GM18868 (cell line): Measurements from ENCODE around the gene NUF2.
A peak's percentile ranks its signal among the peaks of the same experiment; 100 is the strongest.
"Not testable (repeated sequence)": the region's sequence is repeated elsewhere in the genome, so short reads cannot be mapped to it uniquely, and the experiment has no call there.

ENCODE experiments used
- ATAC-seq: cut with Tn5 transposase; IDR thresholded peaks from one replicate; pipeline ENCODE4 v1.9.1; 2021; ENCODE audit warnings: mild to moderate bottlenecking, moderate library complexity; ENCODE audit not compliant: unreplicated experiment

Gene NUF2

DNA sequence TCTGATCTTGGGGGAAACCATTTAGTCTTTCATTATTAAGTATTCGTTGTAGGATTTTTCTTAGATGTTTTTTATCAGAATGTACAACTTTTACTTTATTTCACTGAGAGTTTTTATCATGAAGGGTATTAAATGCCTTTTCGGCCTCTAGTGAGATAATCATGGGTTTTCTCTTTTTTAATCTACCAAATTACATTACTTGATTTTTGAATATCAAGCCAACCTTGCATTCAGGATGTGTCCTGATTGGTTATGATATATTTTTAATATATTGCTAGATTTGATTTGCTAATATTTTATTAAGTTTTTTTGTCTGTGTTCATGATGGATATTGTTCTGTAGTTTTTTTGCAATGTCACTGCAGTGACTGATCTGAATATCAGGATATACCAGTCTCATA, 9.4 kb downstream of the NUF2 start:
- ATAC-seq = no peak

- no peak for ATAC-seq
Measured at GRCh38 chr1:163335216-163335615, 13.5 kb downstream of the NUF2 start.

DNA sequence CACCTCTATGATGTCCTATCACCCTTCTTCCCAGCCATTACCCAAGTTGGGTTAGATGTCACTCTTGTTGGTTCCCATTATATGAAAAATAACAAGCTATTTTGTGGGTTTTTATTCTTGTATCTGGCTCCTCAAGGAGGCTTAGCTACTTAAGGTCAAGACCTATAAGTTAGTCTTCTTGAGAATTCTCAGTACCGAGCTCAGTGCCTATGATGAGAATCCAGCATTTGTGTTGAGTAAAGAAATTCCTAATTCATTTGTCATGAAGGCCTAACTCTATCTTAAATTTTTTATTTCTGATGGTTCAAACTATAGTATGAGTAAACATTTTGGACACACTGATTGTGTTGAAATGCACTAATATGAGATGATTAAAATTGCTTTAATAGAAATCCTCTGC, 15.9 kb downstream of the NUF2 start:
- ATAC-seq = no peak

- ATAC-seq = no peak
Measured at GRCh38 chr1:163346326-163346870, 24.6 kb downstream of the NUF2 start.

- ATAC-seq = no peak
Measured at GRCh38 chr1:163347106-163347505, 25.4 kb downstream of the NUF2 start.

DNA sequence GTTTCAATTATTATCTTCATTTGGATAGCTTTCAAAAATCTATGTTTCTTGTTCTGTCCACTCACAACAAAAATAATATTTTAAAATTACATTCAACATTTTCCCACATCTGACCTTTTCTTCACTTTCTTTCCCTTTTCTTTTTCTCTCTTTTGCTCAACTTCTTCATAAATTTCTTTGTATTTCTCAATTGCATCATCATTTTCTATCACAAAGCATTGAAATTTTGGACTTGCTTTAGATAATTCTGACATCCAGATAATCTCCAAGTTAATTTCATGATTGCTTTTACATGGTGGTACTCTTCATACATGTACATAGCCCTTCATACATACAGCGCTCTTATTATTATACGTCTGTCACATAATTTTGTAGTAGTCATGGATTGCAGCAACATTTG, 30.2 kb downstream of the NUF2 start:
- ATAC-seq = no peak

DNA sequence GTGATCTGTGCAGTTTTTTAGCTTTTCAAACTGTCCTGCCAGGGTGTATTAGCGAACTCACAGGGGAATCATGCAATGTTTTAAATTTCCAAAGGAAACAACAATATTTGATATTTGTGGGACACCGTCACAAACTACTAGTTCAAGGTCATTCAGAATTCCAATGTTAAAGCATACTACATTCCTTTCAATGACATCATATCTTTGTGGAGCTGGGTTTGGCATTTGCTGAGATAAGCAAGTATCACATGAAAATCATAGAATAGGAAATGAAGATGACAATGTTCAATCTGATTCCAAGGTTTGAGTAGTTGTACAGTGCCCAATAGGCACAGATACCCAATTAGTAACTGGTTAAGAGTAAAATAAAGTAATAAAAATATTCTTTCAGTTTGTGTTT, 35.6 kb downstream of the NUF2 start:
- ATAC-seq = no peak

DNA sequence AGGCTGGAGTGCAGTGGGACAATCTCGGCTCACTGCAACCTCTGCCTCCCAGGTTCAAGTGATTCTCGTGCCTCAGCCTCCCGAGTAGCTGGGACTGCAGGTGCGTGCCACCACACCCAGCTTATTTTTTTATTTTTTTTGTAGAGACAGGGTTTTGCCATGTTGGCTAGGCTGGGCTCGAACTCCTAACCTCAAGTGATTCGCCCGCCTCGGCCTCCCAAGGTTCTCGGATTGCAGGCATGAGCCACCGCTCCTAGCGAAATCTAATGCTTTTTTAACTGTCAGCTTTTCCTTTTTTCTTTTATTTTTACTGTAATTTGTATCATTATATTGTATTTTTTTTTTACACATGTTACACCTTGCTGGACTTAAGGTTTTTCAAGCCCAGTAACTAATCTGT, 36.4 kb downstream of the NUF2 start:
- ATAC-seq = not testable (repeated sequence)

DNA sequence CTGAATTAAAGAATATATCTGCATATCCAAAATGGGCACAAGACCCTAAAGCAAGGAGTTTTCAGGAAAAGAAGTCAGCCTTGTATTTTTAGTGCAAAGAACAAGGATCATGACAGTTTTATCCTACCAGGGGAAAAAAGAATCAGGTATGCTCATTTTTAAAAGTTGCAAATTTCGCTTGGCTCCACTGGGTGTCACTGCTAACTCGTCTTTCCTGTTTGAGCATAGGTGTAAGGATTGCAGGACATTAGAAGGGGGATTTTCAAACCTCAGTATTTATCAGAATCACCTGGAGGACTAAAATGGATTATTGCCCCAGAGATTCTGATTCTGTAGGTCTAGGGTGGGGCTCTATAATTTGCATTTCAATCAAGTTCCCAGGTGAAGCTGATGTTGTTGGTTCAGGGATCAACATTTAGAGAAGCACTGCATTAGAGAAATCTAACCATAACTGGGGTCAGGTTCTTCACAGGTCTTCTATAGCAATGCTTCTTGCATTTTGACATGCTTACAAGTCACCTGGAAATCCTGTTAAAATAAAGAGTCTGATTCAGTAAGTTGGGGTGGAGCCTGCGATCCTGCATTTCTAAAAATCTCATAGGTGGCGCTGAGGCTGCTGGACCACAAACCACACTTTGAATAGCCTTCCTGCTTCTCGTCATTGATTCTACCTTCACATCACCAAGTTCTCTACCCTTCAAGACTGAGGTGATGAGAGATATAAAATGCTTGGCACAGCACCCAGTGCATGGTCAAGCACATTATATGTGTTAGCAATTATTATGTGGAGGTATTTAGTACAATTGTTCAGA, 39.6 kb downstream of the NUF2 start:
- ATAC-seq = peak; percentile 64

- no peak for ATAC-seq
Measured at GRCh38 chr1:163365186-163365585, 43.4 kb downstream of the NUF2 start.

- ATAC-seq = no peak
Measured at GRCh38 chr1:163366555-163366954, 44.8 kb downstream of the NUF2 start.

GRCh38 chr1:163367721-163368120, 46.0 kb downstream of the NUF2 start:
- ATAC-seq = no peak

DNA sequence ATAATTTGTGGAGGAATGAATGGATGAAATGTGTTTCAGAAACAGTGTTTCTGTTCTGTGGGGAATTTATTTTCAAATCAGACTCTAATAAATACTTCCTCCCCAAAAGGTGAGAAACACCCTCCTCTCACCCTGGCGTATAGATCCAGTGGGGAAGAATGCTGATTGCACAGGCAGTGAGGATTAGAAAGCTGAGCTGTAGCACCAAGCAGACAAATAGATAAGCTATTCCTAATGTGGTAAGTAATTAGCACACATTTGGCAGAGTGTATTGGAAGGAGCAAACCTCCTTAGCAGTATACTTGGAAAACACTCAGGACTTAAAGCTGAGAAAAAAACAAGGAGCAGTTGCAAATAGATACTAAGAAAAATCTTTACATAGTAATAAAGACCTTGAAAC, 50.8 kb downstream of the NUF2 start:
- no peak for ATAC-seq

GRCh38 chr1:163378554-163378953, 56.8 kb downstream of the NUF2 start:
- no peak for ATAC-seq

DNA sequence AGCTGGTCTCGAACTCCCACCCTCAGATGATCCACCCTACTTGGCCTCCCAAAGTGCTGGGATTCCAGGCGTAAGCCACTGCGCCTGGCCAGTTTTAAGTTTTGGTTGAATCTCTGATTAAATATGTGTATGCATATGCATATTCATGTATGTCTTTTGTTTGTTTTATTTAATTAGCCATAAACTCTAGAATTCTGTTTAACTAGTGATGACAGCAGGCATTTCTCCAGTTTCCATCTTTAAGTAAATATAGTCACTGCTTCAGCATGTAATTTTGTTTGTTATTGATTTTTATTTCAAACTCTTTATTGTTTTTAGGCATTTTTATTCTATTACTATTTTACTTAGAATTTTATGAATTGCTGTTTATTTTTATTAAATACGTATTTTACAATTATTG, 58.0 kb downstream of the NUF2 start:
- ATAC-seq = no peak

DNA sequence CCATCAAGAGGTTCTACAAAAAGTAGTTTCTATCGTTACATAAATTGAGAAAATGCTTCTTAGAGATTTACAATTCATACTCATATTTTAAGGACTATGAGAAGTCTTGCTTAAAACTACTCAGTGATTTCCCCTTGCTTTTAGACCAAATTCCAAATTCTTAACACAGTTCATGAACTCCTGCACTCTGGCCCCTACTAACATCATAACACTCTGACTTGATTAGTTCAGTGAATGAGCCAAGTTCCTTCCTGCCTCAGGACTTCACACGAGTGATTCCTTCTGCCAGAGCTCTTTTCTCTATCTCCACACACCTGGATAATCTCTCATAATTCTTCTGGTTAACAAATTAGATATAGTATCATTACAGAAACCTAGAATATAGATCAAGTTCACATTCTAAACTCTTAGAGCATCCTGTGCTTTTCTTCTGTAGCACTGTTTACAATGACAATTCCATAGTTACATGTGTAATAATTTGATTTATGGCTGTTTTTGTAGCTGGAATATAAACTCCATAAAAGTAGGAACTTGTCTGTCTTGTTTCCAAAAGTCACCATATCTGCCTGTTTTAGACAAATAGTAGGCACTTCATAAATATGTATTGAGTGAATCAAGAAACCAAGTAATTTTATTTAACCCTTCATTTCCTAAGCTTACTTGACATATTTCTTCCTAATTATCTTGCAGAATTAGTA, 59.9 kb downstream of the NUF2 start:
- no peak for ATAC-seq

GRCh38 chr1:163382395-163382794, 60.6 kb downstream of the NUF2 start:
- no peak for ATAC-seq

- ATAC-seq = no peak
Measured at GRCh38 chr1:163387146-163387545, 65.4 kb downstream of the NUF2 start.

DNA sequence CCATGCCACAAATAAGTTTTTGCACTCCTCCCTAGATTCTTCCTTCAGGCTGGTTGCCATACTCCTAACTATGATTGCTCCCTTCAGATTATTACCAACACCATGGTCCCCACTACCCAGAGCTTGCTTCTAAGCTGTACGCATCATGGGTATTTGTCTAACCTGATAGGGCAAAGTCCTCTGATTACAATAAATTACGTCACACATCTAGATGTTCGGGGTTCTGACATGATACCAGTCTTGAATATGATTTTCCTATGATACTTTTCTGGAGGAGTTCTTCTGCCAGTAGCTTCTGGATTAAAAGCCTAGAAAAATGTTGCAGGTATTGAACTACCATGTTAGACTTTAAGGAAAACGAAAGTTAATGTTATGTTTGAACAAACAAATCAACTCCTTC, 67.2 kb downstream of the NUF2 start:
- ATAC-seq = no peak

- no peak for ATAC-seq
Measured at GRCh38 chr1:163395790-163396189, 74.0 kb downstream of the NUF2 start.

- ATAC-seq = no peak
Measured at GRCh38 chr1:163397451-163398200, 75.9 kb downstream of the NUF2 start.
